Panc1 (cell line): Measurements from ENCODE around the gene ZP2.

Experiments used
- POLR2AphosphoS5 ChIP-seq: IDR thresholded peaks from 2 replicates; pipeline ENCODE4 v1.6.1; 2012; ENCODE audit warnings: mild to moderate bottlenecking, low read depth, low read length, moderate library complexity
- SIN3A ChIP-seq: IDR thresholded peaks from 2 replicates; pipeline ENCODE4 v1.6.1; 2012; ENCODE audit warnings: low read depth, mild to moderate bottlenecking, low read length, moderate library complexity, borderline replicate concordance; ENCODE audit not compliant: insufficient read depth
- TCF7L2 ChIP-seq: IDR thresholded peaks from 2 replicates; pipeline ENCODE4 v1.6.1; 2011; ENCODE audit warnings: mild to moderate bottlenecking, low read depth, low read length, inconsistent platforms
- TF ChIP-seq, protein P1 (sequence below): fragments of 450-650 bp; IDR thresholded peaks from 2 replicates; pipeline ENCODE4 v1.5.1; 2017; ENCODE audit warnings: mild to moderate bottlenecking
- TF ChIP-seq, protein P2 (sequence below), 2 experiments: IDR thresholded peaks; 2 replicates each; pipeline ENCODE4 v1.6.1; 2011 to 2012; ENCODE audit warnings: low read depth in 2 of 2, control low read depth in 1 of 2, low read length in 1 of 2, mild to moderate bottlenecking in 1 of 2, moderate library complexity in 1 of 2; ENCODE audit not compliant: insufficient read depth in 1 of 2

DNA sequence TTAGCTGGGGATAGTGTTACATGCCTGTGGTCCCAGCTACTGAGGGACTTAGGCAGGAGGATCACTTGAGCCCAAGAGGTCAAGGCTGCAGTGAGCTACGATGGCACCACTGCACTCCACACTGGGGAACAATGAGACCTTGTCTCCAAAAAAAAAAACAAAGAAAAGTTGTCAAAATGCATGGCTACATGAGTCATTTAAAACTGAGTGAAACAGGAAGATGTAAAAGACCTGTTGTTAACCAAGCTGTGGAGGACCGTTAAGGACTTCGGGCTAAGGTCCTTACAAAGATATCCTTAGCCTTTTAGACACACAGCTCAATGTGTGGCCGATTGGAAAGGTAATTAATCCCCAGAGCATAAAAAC, 25.1 kb downstream of the ZP2 start:
- TF ChIP-seq, protein P1, sequence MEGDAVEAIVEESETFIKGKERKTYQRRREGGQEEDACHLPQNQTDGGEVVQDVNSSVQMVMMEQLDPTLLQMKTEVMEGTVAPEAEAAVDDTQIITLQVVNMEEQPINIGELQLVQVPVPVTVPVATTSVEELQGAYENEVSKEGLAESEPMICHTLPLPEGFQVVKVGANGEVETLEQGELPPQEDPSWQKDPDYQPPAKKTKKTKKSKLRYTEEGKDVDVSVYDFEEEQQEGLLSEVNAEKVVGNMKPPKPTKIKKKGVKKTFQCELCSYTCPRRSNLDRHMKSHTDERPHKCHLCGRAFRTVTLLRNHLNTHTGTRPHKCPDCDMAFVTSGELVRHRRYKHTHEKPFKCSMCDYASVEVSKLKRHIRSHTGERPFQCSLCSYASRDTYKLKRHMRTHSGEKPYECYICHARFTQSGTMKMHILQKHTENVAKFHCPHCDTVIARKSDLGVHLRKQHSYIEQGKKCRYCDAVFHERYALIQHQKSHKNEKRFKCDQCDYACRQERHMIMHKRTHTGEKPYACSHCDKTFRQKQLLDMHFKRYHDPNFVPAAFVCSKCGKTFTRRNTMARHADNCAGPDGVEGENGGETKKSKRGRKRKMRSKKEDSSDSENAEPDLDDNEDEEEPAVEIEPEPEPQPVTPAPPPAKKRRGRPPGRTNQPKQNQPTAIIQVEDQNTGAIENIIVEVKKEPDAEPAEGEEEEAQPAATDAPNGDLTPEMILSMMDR, result no peak
- TF ChIP-seq POLR2AphosphoS5 (no peak), SIN3A (no peak), TCF7L2 (no peak)
- TF ChIP-seq, protein P2, sequence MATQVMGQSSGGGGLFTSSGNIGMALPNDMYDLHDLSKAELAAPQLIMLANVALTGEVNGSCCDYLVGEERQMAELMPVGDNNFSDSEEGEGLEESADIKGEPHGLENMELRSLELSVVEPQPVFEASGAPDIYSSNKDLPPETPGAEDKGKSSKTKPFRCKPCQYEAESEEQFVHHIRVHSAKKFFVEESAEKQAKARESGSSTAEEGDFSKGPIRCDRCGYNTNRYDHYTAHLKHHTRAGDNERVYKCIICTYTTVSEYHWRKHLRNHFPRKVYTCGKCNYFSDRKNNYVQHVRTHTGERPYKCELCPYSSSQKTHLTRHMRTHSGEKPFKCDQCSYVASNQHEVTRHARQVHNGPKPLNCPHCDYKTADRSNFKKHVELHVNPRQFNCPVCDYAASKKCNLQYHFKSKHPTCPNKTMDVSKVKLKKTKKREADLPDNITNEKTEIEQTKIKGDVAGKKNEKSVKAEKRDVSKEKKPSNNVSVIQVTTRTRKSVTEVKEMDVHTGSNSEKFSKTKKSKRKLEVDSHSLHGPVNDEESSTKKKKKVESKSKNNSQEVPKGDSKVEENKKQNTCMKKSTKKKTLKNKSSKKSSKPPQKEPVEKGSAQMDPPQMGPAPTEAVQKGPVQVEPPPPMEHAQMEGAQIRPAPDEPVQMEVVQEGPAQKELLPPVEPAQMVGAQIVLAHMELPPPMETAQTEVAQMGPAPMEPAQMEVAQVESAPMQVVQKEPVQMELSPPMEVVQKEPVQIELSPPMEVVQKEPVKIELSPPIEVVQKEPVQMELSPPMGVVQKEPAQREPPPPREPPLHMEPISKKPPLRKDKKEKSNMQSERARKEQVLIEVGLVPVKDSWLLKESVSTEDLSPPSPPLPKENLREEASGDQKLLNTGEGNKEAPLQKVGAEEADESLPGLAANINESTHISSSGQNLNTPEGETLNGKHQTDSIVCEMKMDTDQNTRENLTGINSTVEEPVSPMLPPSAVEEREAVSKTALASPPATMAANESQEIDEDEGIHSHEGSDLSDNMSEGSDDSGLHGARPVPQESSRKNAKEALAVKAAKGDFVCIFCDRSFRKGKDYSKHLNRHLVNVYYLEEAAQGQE (IDR thresholded peaks at IDR 0.05; ENCODE audit: insufficient read depth in 1 of 2, low read depth in 2 of 2, low read length in 1 of 2), result no peak
